Uterus (tissue), 2 donors: ENCODE measurements around the gene PCDHGC5.

Experiments used
- POLR2A ChIP-seq, 2 donors: fragments of 450-650 bp; IDR thresholded peaks; one replicate each; pipeline ENCODE4 v1.6.1; 2016; ENCODE audit warnings: antibody characterized with exemption in 2 of 2, mild to moderate bottlenecking in 1 of 2, moderate library complexity in 1 of 2
- TF ChIP-seq, protein P1 (sequence below), 4 experiments: fragments of 200-600 bp in 2 of 4; fragments of 450-650 bp in 2 of 4; sonication (generic) in 2 of 4; IDR thresholded peaks; one replicate each; pipeline ENCODE4 v1.5.1; 2016 to 2019; ENCODE audit warnings: antibody characterized with exemption in 4 of 4, mild to moderate bottlenecking in 2 of 4, moderate library complexity in 1 of 4

DNA sequence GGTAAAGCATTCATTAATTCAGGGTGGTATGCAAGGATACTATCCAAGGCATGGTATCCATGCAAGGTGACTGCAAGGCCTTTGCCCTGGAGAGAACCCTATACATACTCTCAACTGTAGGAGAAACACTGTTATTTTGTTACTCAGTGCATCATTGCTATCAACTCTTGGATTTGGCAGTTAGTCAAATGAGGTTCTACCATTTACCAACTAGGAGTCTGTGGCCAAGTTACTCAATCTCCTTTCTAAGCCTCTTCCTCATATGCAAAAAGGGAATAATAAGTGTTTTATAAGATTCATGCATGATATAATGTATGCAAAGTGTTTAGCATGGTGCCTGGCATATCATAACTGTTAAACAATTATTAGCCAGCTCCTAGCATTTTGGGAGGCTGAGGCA is 9.1 kb upstream of the PCDHGC5 start:
- TF ChIP-seq, protein P1, sequence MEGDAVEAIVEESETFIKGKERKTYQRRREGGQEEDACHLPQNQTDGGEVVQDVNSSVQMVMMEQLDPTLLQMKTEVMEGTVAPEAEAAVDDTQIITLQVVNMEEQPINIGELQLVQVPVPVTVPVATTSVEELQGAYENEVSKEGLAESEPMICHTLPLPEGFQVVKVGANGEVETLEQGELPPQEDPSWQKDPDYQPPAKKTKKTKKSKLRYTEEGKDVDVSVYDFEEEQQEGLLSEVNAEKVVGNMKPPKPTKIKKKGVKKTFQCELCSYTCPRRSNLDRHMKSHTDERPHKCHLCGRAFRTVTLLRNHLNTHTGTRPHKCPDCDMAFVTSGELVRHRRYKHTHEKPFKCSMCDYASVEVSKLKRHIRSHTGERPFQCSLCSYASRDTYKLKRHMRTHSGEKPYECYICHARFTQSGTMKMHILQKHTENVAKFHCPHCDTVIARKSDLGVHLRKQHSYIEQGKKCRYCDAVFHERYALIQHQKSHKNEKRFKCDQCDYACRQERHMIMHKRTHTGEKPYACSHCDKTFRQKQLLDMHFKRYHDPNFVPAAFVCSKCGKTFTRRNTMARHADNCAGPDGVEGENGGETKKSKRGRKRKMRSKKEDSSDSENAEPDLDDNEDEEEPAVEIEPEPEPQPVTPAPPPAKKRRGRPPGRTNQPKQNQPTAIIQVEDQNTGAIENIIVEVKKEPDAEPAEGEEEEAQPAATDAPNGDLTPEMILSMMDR (IDR thresholded peaks at IDR 0.05) = no peak
- TF ChIP-seq POLR2A (IDR thresholded peaks at IDR 0.05) = no peak
